D721Med (cell line): ENCODE data around the gene STK32B.

ENCODE experiments used
- DNase-seq: peaks from one replicate; pipeline ENCODE4 v3.0.0; 2011; ENCODE audit warnings: low spot score; ENCODE audit not compliant: insufficient read length
- FAIRE-seq: peaks from 2 replicates; lab custom pipeline; 2011; peaks lifted over from hg19 to GRCh38; lab: Jason Lieb, UNC
- TF ChIP-seq, protein P1 (sequence below): IDR thresholded peaks from 2 replicates; pipeline ENCODE4 v1.5.1; 2012; ENCODE audit warnings: mild to moderate bottlenecking, control low read depth; ENCODE audit not compliant: insufficient read depth; ENCODE audit errors: missing control alignments

STK32B gene

DNA sequence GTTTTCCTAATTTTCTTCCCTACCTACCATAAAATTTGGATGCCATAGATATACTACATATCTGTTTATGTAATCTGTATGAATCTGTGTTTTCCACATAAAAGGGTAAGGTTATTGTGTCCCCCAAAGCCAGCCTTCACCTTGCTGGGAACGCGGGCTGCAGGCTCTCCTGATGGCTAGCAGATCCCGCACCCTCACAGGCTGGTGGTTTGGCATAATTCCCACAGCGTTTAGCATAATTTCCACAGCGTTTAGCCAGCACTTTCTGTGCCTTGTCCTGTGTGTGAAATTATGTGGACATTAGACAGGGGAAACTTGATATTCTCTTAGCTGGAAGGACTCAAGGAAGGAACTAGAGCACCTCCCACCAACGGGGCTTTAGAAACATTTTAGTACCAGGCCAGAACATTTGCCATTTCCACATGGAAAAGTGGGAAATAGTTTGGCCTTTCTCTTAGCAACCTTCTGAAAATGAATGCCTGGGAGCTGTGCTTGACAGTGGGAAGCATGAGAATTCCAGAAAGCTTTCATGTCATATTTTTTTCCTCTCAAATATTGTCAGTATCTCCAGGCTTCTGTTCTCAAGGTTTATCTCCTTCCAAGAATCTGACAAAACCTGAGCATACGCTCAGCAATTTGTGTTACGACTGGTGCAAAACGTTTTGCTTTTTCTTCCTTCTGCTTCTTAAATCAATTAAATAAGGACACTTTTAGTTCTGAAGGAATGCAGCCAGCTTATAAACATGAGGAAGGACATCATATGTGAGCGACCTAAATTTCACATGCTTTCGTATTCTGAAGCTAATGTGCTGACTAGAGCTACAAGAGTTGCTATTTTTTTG, 67.9 kb downstream of the STK32B start:
- FAIRE-seq (no peak), DNase-seq (no peak)
- TF ChIP-seq, protein P1, sequence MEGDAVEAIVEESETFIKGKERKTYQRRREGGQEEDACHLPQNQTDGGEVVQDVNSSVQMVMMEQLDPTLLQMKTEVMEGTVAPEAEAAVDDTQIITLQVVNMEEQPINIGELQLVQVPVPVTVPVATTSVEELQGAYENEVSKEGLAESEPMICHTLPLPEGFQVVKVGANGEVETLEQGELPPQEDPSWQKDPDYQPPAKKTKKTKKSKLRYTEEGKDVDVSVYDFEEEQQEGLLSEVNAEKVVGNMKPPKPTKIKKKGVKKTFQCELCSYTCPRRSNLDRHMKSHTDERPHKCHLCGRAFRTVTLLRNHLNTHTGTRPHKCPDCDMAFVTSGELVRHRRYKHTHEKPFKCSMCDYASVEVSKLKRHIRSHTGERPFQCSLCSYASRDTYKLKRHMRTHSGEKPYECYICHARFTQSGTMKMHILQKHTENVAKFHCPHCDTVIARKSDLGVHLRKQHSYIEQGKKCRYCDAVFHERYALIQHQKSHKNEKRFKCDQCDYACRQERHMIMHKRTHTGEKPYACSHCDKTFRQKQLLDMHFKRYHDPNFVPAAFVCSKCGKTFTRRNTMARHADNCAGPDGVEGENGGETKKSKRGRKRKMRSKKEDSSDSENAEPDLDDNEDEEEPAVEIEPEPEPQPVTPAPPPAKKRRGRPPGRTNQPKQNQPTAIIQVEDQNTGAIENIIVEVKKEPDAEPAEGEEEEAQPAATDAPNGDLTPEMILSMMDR, result no peak

DNA sequence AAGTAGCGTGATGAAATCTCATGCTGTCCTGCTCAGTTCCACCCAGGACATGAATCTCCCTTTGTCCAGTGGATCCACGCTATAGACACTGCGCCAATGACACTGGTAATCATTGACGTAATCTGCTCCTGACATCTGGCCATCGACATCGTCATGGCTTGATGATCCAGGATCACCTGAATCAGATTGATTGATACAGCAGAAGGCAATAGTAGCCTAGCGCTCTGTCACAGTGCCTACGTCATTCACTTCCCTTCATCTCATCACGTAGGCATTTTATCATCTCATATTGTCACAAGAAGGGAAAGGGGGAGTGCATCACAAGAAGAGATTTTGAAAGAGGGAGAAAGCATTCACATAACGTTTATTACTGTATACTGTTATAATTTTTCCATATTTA, 68.8 kb downstream of the STK32B start:
- TF ChIP-seq, protein P1, result no peak
- DNase-seq (no peak), FAIRE-seq (no peak)

GRCh38 chr4:5120468-5120867, 69.2 kb downstream of the STK32B start:
- TF ChIP-seq, protein P1, result no peak
- no peak for DNase-seq
- no peak for FAIRE-seq

GRCh38 chr4:5122114-5122513, 70.8 kb downstream of the STK32B start:
- FAIRE-seq (no peak), DNase-seq (no peak)
- TF ChIP-seq, protein P1, result no peak

DNA sequence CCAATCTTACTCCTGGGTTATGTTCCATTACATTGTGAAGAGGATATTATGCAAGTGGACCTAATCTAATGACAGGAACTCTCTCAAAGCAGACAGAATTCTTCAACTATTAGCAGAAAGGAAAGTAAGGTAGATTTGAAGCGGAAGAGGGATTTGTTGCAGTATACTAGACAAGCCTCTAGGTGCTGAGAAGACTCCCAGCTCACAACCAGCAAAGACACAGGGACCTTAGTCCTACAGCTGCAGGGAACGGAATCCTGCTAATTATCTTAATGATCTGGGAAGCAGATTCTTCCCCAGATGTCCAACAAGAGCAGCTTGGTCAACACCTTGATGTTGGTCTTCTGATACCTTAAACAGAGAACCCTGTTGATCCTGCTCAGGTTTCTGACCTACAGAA, 73.6 kb downstream of the STK32B start:
- TF ChIP-seq, protein P1, result no peak
- DNase-seq (no peak), FAIRE-seq (no peak)

GRCh38 chr4:5125321-5125720, 74.0 kb downstream of the STK32B start:
- TF ChIP-seq, protein P1, result no peak
- DNase-seq, result no peak
- FAIRE-seq, result no peak

GRCh38 chr4:5126231-5126630, 75.0 kb downstream of the STK32B start:
- TF ChIP-seq, protein P1, result no peak
- FAIRE-seq, result no peak
- no peak for DNase-seq
